Activated B cell treated with CpG ODN at 0.5 μM for 24 hours (primary cell): ENCODE data around the gene DRC3. TPM values are rescaled to one million over a fixed set of nuclear protein-coding genes. Genes with fewer than 3 reads are reported as not detected.

ENCODE experiments used
- ATAC-seq: fragments of 200-7000 bp; cut with Tn5 transposase; one replicate; pipeline ENCODE4 v1.10.0; 2021; ENCODE audit warnings: low read depth, mild to moderate bottlenecking, moderate library complexity
- CTCF ChIA-PET: fragments of 350-600 bp; sonication (Branson Sonifier 250); formaldehyde crosslinking; loops from one replicate; lab custom pipeline; 2021; ENCODE audit warnings: antibody characterized with exemption; lab: Charles Lee
- POLR2A ChIA-PET: fragments of 350-600 bp; sonication (Branson Sonifier 250); formaldehyde crosslinking; loops from one replicate; lab custom pipeline; 2021; ENCODE audit warnings: antibody characterized with exemption; lab: Charles Lee
- DNase-seq: peaks from one replicate; pipeline ENCODE4 v3.0.0; 2022
- H3K27ac Mint-ChIP-seq: one replicate; pipeline ENCODE4 v1.8.0; 2020; ENCODE audit warnings: mixed read lengths
- H3K27me3 Mint-ChIP-seq: one replicate; pipeline ENCODE4 v1.8.0; 2021; ENCODE audit warnings: mixed read lengths
- H3K36me3 Mint-ChIP-seq: one replicate; pipeline ENCODE4 v1.8.0; 2021; ENCODE audit warnings: low read depth, mixed read lengths
- H3K4me1 Mint-ChIP-seq: one replicate; pipeline ENCODE4 v1.8.0; 2021; ENCODE audit warnings: mixed read lengths
- H3K4me3 Mint-ChIP-seq: one replicate; pipeline ENCODE4 v1.8.0; 2020; ENCODE audit warnings: mild to moderate bottlenecking, mixed read lengths
- H3K9me3 Mint-ChIP-seq: one replicate; pipeline ENCODE4 v1.8.0; 2020; ENCODE audit warnings: mixed read lengths
- CTCF ChIP-seq: fragments of 200-600 bp; IDR thresholded peaks from one replicate; pipeline ENCODE4 v1.8.0; 2022; ENCODE audit warnings: antibody characterized with exemption, mild to moderate bottlenecking
- intact Hi-C: fragments of 100-400 bp; cut with micrococcal nuclease; formaldehyde crosslinking; loops from one replicate; pipeline ENCODE4 v1.15.1; 2024
- total RNA-seq: library from RNA; stranded (reverse); gene quantifications from 2 replicates; pipeline ENCODE4 v1.2.3, GENCODE V29; 2022

The DRC3 gene
- total RNA-seq, 1 donor from 2014 or later, result not detected

GRCh38 chr17:18065546-18065945, 92.9 kb downstream of the DRC3 start:
- ChIA-PET CTCF (no interaction called here), POLR2A (no interaction called here)
- no peaks in the 10 kb centered on the region for H3K9me3 Mint-ChIP-seq
- no peaks in the 10 kb centered on the region for H3K27me3 Mint-ChIP-seq
- no peak overlapping the region for H3K4me3 Mint-ChIP-seq
- no peak for TF ChIP-seq CTCF
- no peaks in the 10 kb centered on the region for H3K4me1 Mint-ChIP-seq
- peaks cover 49% of the 10 kb centered on the region for H3K36me3 Mint-ChIP-seq
- DNase-seq, result no peak
- ATAC-seq, result no peak
- no peak overlapping the region for H3K27ac Mint-ChIP-seq
- intact Hi-C loops, result no loop called here

Other genes starting within 250 kb of the DRC3 start
- gene SREBF1, start 135.9 kb upstream of the DRC3 start, total RNA-seq, result 16.7 and 19.7 TPM in 2 replicates
- gene TOM1L2, start 462 bp upstream of the DRC3 start, total RNA-seq, result 15.2 and 18.3 TPM in 2 replicates
- gene ATPAF2, start 66.3 kb downstream of the DRC3 start, total RNA-seq, result 60.7 and 69.1 TPM in 2 replicates
- 6.8 and 7.3 TPM in 2 replicates for gene GID4, start 66.5 kb downstream of the DRC3 start, total RNA-seq
- 55.7 and 67.1 TPM in 2 replicates for gene DRG2, start 115.1 kb downstream of the DRC3 start, total RNA-seq
- 0.73 and 1.3 TPM in 2 replicates for gene MYO15A, start 135.9 kb downstream of the DRC3 start, total RNA-seq
- gene ALKBH5, start 211.0 kb downstream of the DRC3 start, total RNA-seq, result 72.8 and 74.6 TPM in 2 replicates